K562 (cell line): ENCODE data around the gene PGPEP1. TPM values are rescaled to one million over a fixed set of nuclear protein-coding genes. Genes with fewer than 3 reads are reported as not detected.

Experiments
- ATAC-seq: fragments of 200-7000 bp; cut with Tn5 transposase; 3 replicates; pipeline ENCODE4 v1.9.1; 2020; ENCODE audit warnings: moderate library complexity
- BruUV-seq: library from RNA; stranded (reverse); fragments of 400-500 nt; replicated peaks from 2 replicates; lab custom pipeline; 2021; lab: Mats Ljungman, UMichigan
- CTCF ChIA-PET: fragments of 300-600 bp; formaldehyde crosslinking; extraction: SDS; loops from one replicate; lab custom pipeline; 2021; ENCODE audit warnings: low intra/inter-chr PET ratio; lab: Yijun Ruan, JAX
- POLR2A ChIA-PET: fragments of 300-600, 350-650 bp; sonication (Branson Sonifier 250); formaldehyde crosslinking; extraction: SDS; loops from one replicate; lab custom pipeline; 2021; ENCODE audit warnings: antibody characterized with exemption, inconsistent platforms; lab: Yijun Ruan, JAX
- DNase-seq, 4 experiments: peaks; one replicate each; pipeline versions ENCODE4 v3.0.0 to v3.0.0-alpha.2; 2011 to 2018; ENCODE audit warnings: low spot score in 3 of 4, mixed read lengths in 3 of 4; ENCODE audit errors: extremely low read depth in 1 of 4
- FAIRE-seq: peaks from 2 replicates; lab custom pipeline; 2011; peaks lifted over from hg19 to GRCh38; lab: Jason Lieb, UNC
- H2AFZ ChIP-seq: 2 replicates; pipeline ENCODE4 v1.6.0; 2011; ENCODE audit warnings: low read depth, low read length, control low read depth, inconsistent platforms
- H3K27ac ChIP-seq: fragments of 200-600 bp; 3 replicates; pipeline ENCODE4 v1.8.0; 2011; ENCODE audit warnings: low read depth, mild to moderate bottlenecking, control low read depth, inconsistent platforms, low read length, moderate library complexity, mixed read lengths; ENCODE audit errors: extremely low read depth
- H3K27me3 ChIP-seq, 2 experiments: fragments of 300-600 bp in 1 of 2; 2 replicates in 1 of 2; 3 replicates in 1 of 2; pipeline versions ENCODE4 v1.6.0 to v1.8.0; 2011; ENCODE audit warnings: inconsistent platforms in 2 of 2, low read length in 2 of 2, mild to moderate bottlenecking in 1 of 2, mixed read lengths in 1 of 2, moderate library complexity in 1 of 2; ENCODE audit not compliant: control insufficient read depth in 2 of 2, insufficient read depth in 2 of 2
- H3K36me3 ChIP-seq: fragments of 300-600 bp; 3 replicates; pipeline ENCODE4 v1.8.0; 2011; ENCODE audit warnings: mild to moderate bottlenecking, low read length, inconsistent platforms; ENCODE audit not compliant: control insufficient read depth, insufficient read depth
- H3K4me1 ChIP-seq, 2 experiments: fragments of 200-600 bp in 1 of 2; replicated peaks in 1 of 2; 2 replicates in 1 of 2; 3 replicates in 1 of 2; pipeline versions ENCODE4 v1.5.1 to v1.8.0; 2011; ENCODE audit warnings: inconsistent platforms in 2 of 2, low read length in 2 of 2, mild to moderate bottlenecking in 1 of 2, mixed read lengths in 1 of 2, moderate library complexity in 1 of 2; ENCODE audit not compliant: control insufficient read depth in 2 of 2, insufficient read depth in 2 of 2
- H3K4me2 ChIP-seq: 2 replicates; pipeline ENCODE4 v1.6.1; 2011; ENCODE audit warnings: low read length, control low read depth, inconsistent platforms, mixed read lengths; ENCODE audit not compliant: insufficient read depth
- H3K4me3 ChIP-seq: fragments of 200-600 bp; sonication (generic), shearing (Covaris generic); 2 replicates; pipeline ENCODE4 v1.5.1; 2016; ENCODE audit warnings: control low read depth, inconsistent platforms
- H3K79me2 ChIP-seq: fragments of 200-600 bp; 3 replicates; pipeline ENCODE4 v1.8.0; 2011; ENCODE audit warnings: low read length, inconsistent platforms; ENCODE audit not compliant: control insufficient read depth, insufficient read depth
- H3K9ac ChIP-seq, 2 experiments: 2 replicates each; pipeline versions ENCODE4 v1.6.0 to v1.6.1; 2011; ENCODE audit warnings: low read depth in 2 of 2, low read length in 2 of 2, control low read depth in 1 of 2, inconsistent platforms in 1 of 2, mild to moderate bottlenecking in 1 of 2, mixed read lengths in 1 of 2; ENCODE audit not compliant: insufficient read depth in 1 of 2
- H3K9me1 ChIP-seq: one replicate; pipeline ENCODE4 v1.6.0; 2011; ENCODE audit warnings: inconsistent platforms, mild to moderate bottlenecking, low read length, moderate library complexity; ENCODE audit not compliant: control insufficient read depth, insufficient read depth
- H3K9me3 ChIP-seq: replicated peaks from 2 replicates; pipeline ENCODE4 v1.5.1; 2011; ENCODE audit warnings: low read depth, low read length, inconsistent platforms; ENCODE audit not compliant: control insufficient read depth, insufficient read depth
- H4K20me1 ChIP-seq: replicated peaks from 2 replicates; pipeline ENCODE4 v1.6.1; 2011; ENCODE audit warnings: low read length, inconsistent platforms, mixed read lengths; ENCODE audit not compliant: control insufficient read depth, insufficient read depth
- CBFB ChIP-seq: sonication (generic); formaldehyde crosslinking; IDR thresholded peaks from 2 replicates; pipeline ENCODE4 v1.4.0; 2020; ENCODE audit warnings: mild to moderate bottlenecking, missing genetic modification reagents
- E2F3 ChIP-seq: fragments of 250-450 bp; sonication (Bioruptor Pico); IDR thresholded peaks from 2 replicates; pipeline ENCODE4 v1.4.0; 2020; ENCODE audit warnings: mild to moderate bottlenecking
- GABPA ChIP-seq: fragments of 200-800 bp; sonication (Bioruptor generic); conservative IDR thresholded peaks from 2 replicates; pipeline ENCODE4 v1.6.1; 2016; ENCODE audit warnings: low read depth, missing genetic modification characterization, missing compliant biosample characterization
- RBBP5 ChIP-seq: fragments of 200-600 bp; sonication (generic); IDR thresholded peaks from 2 replicates; pipeline ENCODE4 v1.6.1; 2012; ENCODE audit warnings: borderline replicate concordance, mild to moderate bottlenecking, low read length, control low read depth, inconsistent platforms; ENCODE audit not compliant: insufficient read depth, poor library complexity, severe bottlenecking
- RBM25 ChIP-seq: fragments of 200-400 bp; formaldehyde crosslinking; IDR thresholded peaks from 2 replicates; pipeline ENCODE4 v1.6.1; 2018; ENCODE audit warnings: low read length, low read depth, moderate library complexity; ENCODE audit not compliant: severe bottlenecking
- RCOR1 ChIP-seq, 2 experiments: IDR thresholded peaks; 2 replicates each; pipeline ENCODE4 v1.6.1; 2012; ENCODE audit warnings: low read depth in 2 of 2, low read length in 2 of 2, borderline replicate concordance in 1 of 2, improper control_type of control experiment in 1 of 2
- SAFB ChIP-seq: fragments of 200-400 bp; formaldehyde crosslinking; IDR thresholded peaks from 2 replicates; pipeline ENCODE4 v1.6.1; 2017; ENCODE audit warnings: low read depth, low read length, borderline replicate concordance
- STAG1 ChIP-seq: sonication (generic); formaldehyde crosslinking; IDR thresholded peaks from 2 replicates; pipeline ENCODE4 v1.5.0; 2020; ENCODE audit warnings: missing genetic modification reagents, borderline replicate concordance
- TEAD1 ChIP-seq, 2 experiments: fragments of 450-650 bp in 1 of 2; sonication (generic) in 1 of 2; formaldehyde crosslinking; IDR thresholded peaks; 2 replicates each; pipeline versions ENCODE4 v1.4.0 to v1.8.0; 2020 to 2022; ENCODE audit warnings: mild to moderate bottlenecking in 2 of 2, missing genetic modification reagents in 1 of 2
- ZBTB7A ChIP-seq: IDR thresholded peaks from 2 replicates; pipeline ENCODE4 v1.6.1; 2011; ENCODE audit warnings: low read depth, mild to moderate bottlenecking, low read length, moderate library complexity, borderline replicate concordance; ENCODE audit not compliant: control insufficient read depth
- ZNF668 ChIP-seq: fragments of 250-450 bp; sonication (Bioruptor Pico); IDR thresholded peaks from 2 replicates; pipeline ENCODE4 v1.8.0; 2022; ENCODE audit warnings: mild to moderate bottlenecking, inconsistent platforms
- WGBS: fragments of 100-300 bp; shearing (Covaris generic); methylation state at CpG from one replicate; pipeline ENCODE4 v1.1.6; 2016; ENCODE audit warnings: low coverage, mixed read lengths; ENCODE audit not compliant: insufficient coverage; ENCODE audit errors: missing lambda C conversion rate; 5-methylcytosine and 5-hydroxymethylcytosine counted together
- in situ Hi-C: fragments of 300-500 bp; cut with MboI; formaldehyde crosslinking; loops from 4 replicates; pipeline ENCODE4 v1.15.0; 2018; ENCODE audit warnings: inconsistent platforms, mixed read lengths
- intact Hi-C: fragments of 100-400 bp; cut with micrococcal nuclease; formaldehyde crosslinking; loops from 2 replicates; pipeline ENCODE4 v1.14.2; 2022
- polyA plus RNA-seq, 8 experiments: library from polyadenylated mRNA; depleted of rRNA in 4 of 8; stranded (reverse) in 5 of 8; unstranded in 3 of 8; fragments of >200 nt; fragmentation: Nextera tagmentation in 2 of 8; fragmentation: Illumina TruSeq in 1 of 8; extraction: Ambion mirVana in 2 of 8; extraction: Trizol in 1 of 8; gene quantifications; 2 replicates each; pipeline versions ENCODE4 v1.2.1 to v1.2.3, GENCODE V29; 2011 to 2014; ENCODE audit warnings: inconsistent platforms in 1 of 8, missing spikeins in 1 of 8
- total RNA-seq, 7 experiments: library from RNA; depleted of rRNA in 6 of 7; stranded (reverse); fragments of >200 nt in 6 of 7; fragmentation: Illumina TruSeq in 2 of 7; extraction: Trizol in 2 of 7; gene quantifications; 2 replicates each; pipeline versions ENCODE4 v1.2.1 to v1.2.3, GENCODE V29; 2011 to 2021; ENCODE audit warnings: low replicate concordance in 1 of 7
- TF ChIP-seq, protein P1 (sequence below): sonication (generic); formaldehyde crosslinking; IDR thresholded peaks from 2 replicates; pipeline ENCODE4 v1.8.1; 2023; ENCODE audit warnings: mild to moderate bottlenecking, missing genetic modification reagents
- TF ChIP-seq, protein P2 (sequence below): fragments of 450-650 bp; IDR thresholded peaks from 2 replicates; pipeline ENCODE4 v1.6.1; 2016; ENCODE audit warnings: antibody characterized with exemption

The PGPEP1 gene
- total and polyA plus RNA-seq, 9 of the 15 experiments (the other 6 are each of a cell fraction or from before 2014, with no cell fraction given) = 10.0 to 69.6 (median 33.5) TPM

DNA sequence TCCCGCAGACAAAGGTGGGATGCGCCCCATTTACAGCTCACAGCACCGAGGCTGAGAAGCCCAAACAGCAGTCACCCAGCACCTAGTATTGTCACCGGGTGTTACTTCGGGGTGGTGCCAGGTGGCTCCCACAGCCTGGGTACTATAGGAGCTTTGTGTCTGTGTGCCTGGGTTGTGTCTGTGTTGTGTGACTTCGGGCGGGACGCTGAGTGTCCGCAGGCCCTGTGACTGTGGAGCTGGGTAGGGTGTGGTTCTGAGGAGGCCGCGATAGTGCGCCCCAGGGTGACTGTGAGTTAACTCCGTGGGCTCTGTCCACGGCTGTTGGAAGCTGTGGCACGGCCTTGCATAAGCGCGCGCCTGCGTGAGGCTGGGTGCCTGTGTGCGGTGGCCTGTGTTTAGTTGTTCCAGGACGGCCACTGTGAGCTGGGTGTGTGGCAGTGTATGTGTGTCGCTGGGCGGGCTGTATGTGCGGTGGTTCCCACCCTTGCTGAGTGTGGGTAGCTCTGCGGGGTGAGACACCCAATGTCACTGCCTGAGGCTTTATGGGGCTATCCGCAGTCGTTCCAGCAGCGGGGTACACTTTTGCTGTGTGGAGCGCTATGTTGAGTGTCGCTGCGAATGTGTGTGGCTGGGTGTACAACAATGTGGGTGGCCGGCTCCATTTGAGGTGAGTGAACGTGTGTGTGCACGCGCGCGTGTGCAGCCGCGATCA lies 78.2 kb downstream of the PGPEP1 start (continued):
- TF ChIP-seq SAFB (peak; percentile 87; the same call in 1 of the 2 replicates), RCOR1 (IDR thresholded peaks at IDR 0.05; ENCODE audit: borderline replicate concordance in 1 of 2, low read depth in 2 of 2, low read length in 2 of 2) (0 out of 4 replicates have a peak, but pooled peaks of 1 of the 2 experiments have one; percentile 17)

DNA sequence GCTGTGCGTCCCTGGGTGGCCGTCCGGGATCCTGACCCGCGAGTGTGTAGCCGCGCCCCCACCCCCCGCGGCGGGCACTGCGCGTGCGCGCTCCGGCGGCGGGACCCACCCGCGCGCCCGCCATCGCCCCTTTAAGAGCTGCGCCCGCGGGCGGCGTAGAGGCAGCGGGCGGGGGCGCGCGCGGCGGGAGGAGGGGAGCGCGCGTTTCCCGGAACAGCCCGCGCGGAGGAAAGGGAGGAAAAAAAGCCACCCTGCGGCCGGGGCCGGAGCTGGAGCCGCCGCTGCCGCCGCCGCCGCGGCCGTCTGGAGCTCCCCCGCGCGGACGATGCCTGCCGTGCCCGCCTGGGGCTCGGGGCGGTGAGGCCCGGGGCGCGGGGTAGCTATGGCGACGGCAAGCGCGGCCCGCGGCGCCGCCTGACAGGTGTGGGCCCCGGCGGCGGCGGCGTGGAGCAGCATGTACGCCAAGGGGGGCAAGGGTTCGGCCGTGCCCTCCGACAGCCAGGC lies 78.8 kb downstream of the PGPEP1 start, which contains the start of gene SSBP4:
Gene SSBP4, plus strand, starts transcription at position 204 of the 504 bp plus-strand sequence. Its CDS starts 251 bp downstream, at position 455.
- peak within 1 kb of the TSS; percentile 97 for H3K27ac ChIP-seq
- peak within 1 kb of the TSS; percentile 60 for H3K4me3 ChIP-seq
- H3K9me1 ChIP-seq = no peaks in the 10 kb centered on the region
- H3K79me2 ChIP-seq = peaks cover 65% of the 10 kb centered on the region
- in situ Hi-C loops (loop anchor here (10.0 kb wide), 1 partner anchor 324 kb away; the partner anchor contains the start of gene MAST3), intact Hi-C loops (loop anchor here (5.0 kb wide), 1 partner anchor 217 kb away; the partner anchor contains the start of gene RAB3A)
- H4K20me1 ChIP-seq = peaks cover 14% of the 10 kb centered on the region
- H3K4me2 ChIP-seq = peak within 1 kb of the TSS; percentile 88
- peak within 1 kb of the TSS; percentile 92 for H2AFZ ChIP-seq
- no peaks in the 10 kb centered on the region for H3K27me3 ChIP-seq
- H3K9me3 ChIP-seq = no peaks in the 10 kb centered on the region
- 0% methylated on average over 45 of the region's 80 CpGs for WGBS
- peaks cover 54 to 96% of the 10 kb centered on the region in 2 experiments for H3K4me1 ChIP-seq
- H3K36me3 ChIP-seq = peaks cover 30% of the 10 kb centered on the region; the same call in 2 of the 3 replicates
- ChIA-PET CTCF (interaction anchor here (0.6 to 1.4 kb wide), 4 partner anchors 31 to 227 kb away, joined by 3 to 5 read pairs (median 4); no protein-coding TSS in a partner anchor), POLR2A (interaction anchor here (0.6 to 11.1 kb wide), 12 partner anchors 10 to 228 kb away, joined by 3 to 244 read pairs (median 4); partner anchors contain the start of genes GDF15 and JUND)
- ATAC-seq (peak; percentile 13), FAIRE-seq (no peak), DNase-seq (peak; percentile 84 to 95 (median 88))
- BruUV-seq = no TSS peak
- peak within 1 kb of the TSS; percentile 85 to 95 for H3K9ac ChIP-seq
- TF ChIP-seq CBFB (CRISPR knock-in tag) (no peak), TEAD1 (CRISPR knock-in tag; IDR thresholded peaks at IDR 0.05) (peak in 1 of 2 experiments; percentile 66; a peak in 1 of 4 replicates), GABPA (peak; percentile 63; the same call in 1 of the 2 replicates), RBBP5 (peak; percentile 28), E2F3 (0 out of 2 replicates have a peak, but pooled peaks have one; percentile 21), ZNF668 (CRISPR knock-in tag) (no peak), STAG1 (CRISPR knock-in tag) (peak; percentile 47; the same call in 1 of the 2 replicates), ZBTB7A (peak; percentile 71; the same call in 1 of the 2 replicates), RBM25 (peak; percentile 51)
- TF ChIP-seq, protein P1, sequence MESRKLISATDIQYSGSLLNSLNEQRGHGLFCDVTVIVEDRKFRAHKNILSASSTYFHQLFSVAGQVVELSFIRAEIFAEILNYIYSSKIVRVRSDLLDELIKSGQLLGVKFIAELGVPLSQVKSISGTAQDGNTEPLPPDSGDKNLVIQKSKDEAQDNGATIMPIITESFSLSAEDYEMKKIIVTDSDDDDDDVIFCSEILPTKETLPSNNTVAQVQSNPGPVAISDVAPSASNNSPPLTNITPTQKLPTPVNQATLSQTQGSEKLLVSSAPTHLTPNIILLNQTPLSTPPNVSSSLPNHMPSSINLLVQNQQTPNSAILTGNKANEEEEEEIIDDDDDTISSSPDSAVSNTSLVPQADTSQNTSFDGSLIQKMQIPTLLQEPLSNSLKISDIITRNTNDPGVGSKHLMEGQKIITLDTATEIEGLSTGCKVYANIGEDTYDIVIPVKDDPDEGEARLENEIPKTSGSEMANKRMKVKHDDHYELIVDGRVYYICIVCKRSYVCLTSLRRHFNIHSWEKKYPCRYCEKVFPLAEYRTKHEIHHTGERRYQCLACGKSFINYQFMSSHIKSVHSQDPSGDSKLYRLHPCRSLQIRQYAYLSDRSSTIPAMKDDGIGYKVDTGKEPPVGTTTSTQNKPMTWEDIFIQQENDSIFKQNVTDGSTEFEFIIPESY = peak; percentile 87
- TF ChIP-seq, protein P2, sequence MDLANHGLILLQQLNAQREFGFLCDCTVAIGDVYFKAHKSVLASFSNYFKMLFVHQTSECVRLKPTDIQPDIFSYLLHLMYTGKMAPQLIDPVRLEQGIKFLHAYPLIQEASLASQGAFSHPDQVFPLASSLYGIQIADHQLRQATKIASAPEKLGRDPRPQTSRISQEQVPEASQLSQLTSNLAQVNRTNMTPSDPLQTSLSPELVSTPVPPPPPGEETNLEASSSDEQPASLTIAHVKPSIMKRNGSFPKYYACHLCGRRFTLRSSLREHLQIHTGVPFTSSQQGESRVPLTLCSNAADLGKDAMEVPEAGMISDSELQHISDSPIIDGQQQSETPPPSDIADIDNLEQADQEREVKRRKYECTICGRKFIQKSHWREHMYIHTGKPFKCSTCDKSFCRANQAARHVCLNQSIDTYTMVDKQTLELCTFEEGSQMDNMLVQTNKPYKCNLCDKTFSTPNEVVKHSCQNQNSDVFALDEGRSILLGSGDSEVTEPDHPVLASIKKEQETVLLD = no peak
